HCT116 (cell line): ENCODE data around the gene COMTD1. TPM values are rescaled to one million over a fixed set of nuclear protein-coding genes. Genes with fewer than 3 reads are reported as not detected.

Source experiments
- ATAC-seq: fragments of 200-7000 bp; cut with Tn5 transposase; 2 replicates; pipeline ENCODE4 v1.9.1; 2020; ENCODE audit warnings: mild to moderate bottlenecking, moderate library complexity
- BruUV-seq: library from RNA; stranded (reverse); fragments of 400-500 nt; replicated peaks from 2 replicates; lab custom pipeline; 2021; lab: Mats Ljungman, UMichigan
- CTCF ChIA-PET: fragments of 300-600 bp; sonication (Branson Sonifier 250); formaldehyde crosslinking; loops from one replicate; lab custom pipeline; 2021; ENCODE audit warnings: antibody characterized with exemption; lab: Charles Lee
- POLR2A ChIA-PET: fragments of 300-600, 350-600 bp; sonication (Branson Sonifier 250); formaldehyde crosslinking; loops from one replicate; lab custom pipeline; 2021; ENCODE audit warnings: antibody characterized with exemption; lab: Charles Lee
- RAD21 ChIA-PET, 2 experiments: fragments of 300-600 bp; sonication (Branson Sonifier 250); formaldehyde crosslinking; loops; one replicate each; lab custom pipeline; 2023; ENCODE audit warnings: low total read pairs in 2 of 2; ENCODE audit not compliant: uncharacterized antibody in 2 of 2, unreplicated experiment in 2 of 2, low non-redundant PET in 1 of 2; lab: Charles Lee
- DNase-seq: peaks from one replicate; pipeline ENCODE4 v3.0.0-alpha.2; 2010; ENCODE audit warnings: low read depth, low spot score
- H2AFZ ChIP-seq: fragments of 200-600 bp; shearing (Covaris generic), sonication (generic); 2 replicates; pipeline ENCODE4 v1.6.1; 2017; ENCODE audit warnings: low read depth, mixed run types, mixed read lengths, antibody characterized with exemption, low read length; ENCODE audit not compliant: poor library complexity, severe bottlenecking
- H3K27ac ChIP-seq: 2 replicates; pipeline ENCODE4 v1.5.1; 2012; ENCODE audit warnings: low read depth, low read length
- H3K27me3 ChIP-seq: fragments of 200-600 bp; sonication (generic); 2 replicates; pipeline ENCODE4 v1.6.1; 2016; ENCODE audit warnings: mixed run types, low read length, mixed read lengths; ENCODE audit not compliant: insufficient read depth
- H3K36me3 ChIP-seq, 2 experiments: fragments of 200-500 bp in 1 of 2; fragments of 200-600 bp in 1 of 2; sonication (Bioruptor generic) in 1 of 2; sonication (generic) in 1 of 2; 2 replicates each; pipeline versions ENCODE4 v1.5.1 to v1.6.1; 2014 to 2016; ENCODE audit warnings: low read length in 2 of 2, inconsistent platforms in 1 of 2, mixed read lengths in 1 of 2, mixed run types in 1 of 2; ENCODE audit not compliant: insufficient read depth in 2 of 2, control insufficient read depth in 1 of 2
- H3K4me1 ChIP-seq, 2 experiments: fragments of 200-600 bp in 1 of 2; sonication (generic) in 1 of 2; 2 replicates each; pipeline versions ENCODE4 v1.5.1 to v1.6.1; 2012 to 2017; ENCODE audit warnings: low read length in 2 of 2, inconsistent platforms in 1 of 2, mild to moderate bottlenecking in 1 of 2, mixed read lengths in 1 of 2, mixed run types in 1 of 2, moderate library complexity in 1 of 2; ENCODE audit not compliant: insufficient read depth in 2 of 2, control insufficient read depth in 1 of 2
- H3K4me2 ChIP-seq: fragments of 200-600 bp; sonication (generic); 2 replicates; pipeline ENCODE4 v1.6.1; 2017; ENCODE audit warnings: mixed run types, low read length, mixed read lengths
- H3K4me3 ChIP-seq, 2 experiments: fragments of 200-600 bp in 1 of 2; sonication (generic) in 1 of 2; replicated peaks in 1 of 2; 2 replicates each; pipeline ENCODE4 v1.5.1; 2011 to 2016; ENCODE audit warnings: low read length in 2 of 2, control low read depth in 1 of 2, low read depth in 1 of 2, mild to moderate bottlenecking in 1 of 2, mixed read lengths in 1 of 2, mixed run types in 1 of 2
- H3K79me2 ChIP-seq: fragments of 200-600 bp; sonication (generic); 2 replicates; pipeline ENCODE4 v1.6.1; 2017; ENCODE audit warnings: mild to moderate bottlenecking, mixed run types, low read length, moderate library complexity, mixed read lengths; ENCODE audit not compliant: insufficient read depth
- H3K9ac ChIP-seq: fragments of 200-600 bp; sonication (generic); 2 replicates; pipeline ENCODE4 v1.6.1; 2016; ENCODE audit warnings: low read length, mixed read lengths
- H3K9me2 ChIP-seq: fragments of 200-600 bp; sonication (generic), shearing (Covaris generic); 2 replicates; pipeline ENCODE4 v1.6.1; 2017; ENCODE audit warnings: mixed run types, mild to moderate bottlenecking, moderate library complexity; ENCODE audit not compliant: insufficient read depth
- H3K9me3 ChIP-seq, 2 experiments: fragments of 200-500 bp in 1 of 2; fragments of 200-600 bp in 1 of 2; sonication (Bioruptor generic) in 1 of 2; sonication (generic) in 1 of 2; 2 replicates each; pipeline ENCODE4 v1.6.1; 2014 to 2017; ENCODE audit warnings: low read length in 2 of 2, mixed read lengths in 2 of 2, inconsistent platforms in 1 of 2, low read depth in 1 of 2, mild to moderate bottlenecking in 1 of 2, mixed run types in 1 of 2, moderate library complexity in 1 of 2; ENCODE audit not compliant: control insufficient read depth in 1 of 2, insufficient read depth in 1 of 2
- H4K20me1 ChIP-seq: fragments of 200-600 bp; sonication (generic), shearing (Covaris generic); 2 replicates; pipeline ENCODE4 v1.6.1; 2017; ENCODE audit warnings: mixed run types, mild to moderate bottlenecking, moderate library complexity; ENCODE audit not compliant: insufficient read depth
- ATF3 ChIP-seq: IDR thresholded peaks from 2 replicates; pipeline ENCODE4 v1.6.1; 2012
- CBX3 ChIP-seq: IDR thresholded peaks from 2 replicates; pipeline ENCODE4 v1.6.1; 2012; ENCODE audit warnings: low read depth
- EGR1 ChIP-seq: IDR thresholded peaks from 2 replicates; pipeline ENCODE4 v1.6.1; 2012; ENCODE audit warnings: low read depth
- EZH2 ChIP-seq: fragments of 200-600 bp; sonication (generic); IDR thresholded peaks from 2 replicates; pipeline ENCODE4 v1.6.1; 2017; ENCODE audit warnings: antibody characterized with exemption, mixed run types
- JUND ChIP-seq: IDR thresholded peaks from 2 replicates; pipeline ENCODE4 v1.6.1; 2012
- MAX ChIP-seq: IDR thresholded peaks from 2 replicates; pipeline ENCODE4 v1.6.1; 2012
- REST ChIP-seq: IDR thresholded peaks from 2 replicates; pipeline ENCODE4 v1.6.1; 2012; ENCODE audit warnings: low read depth
- SIN3A ChIP-seq: IDR thresholded peaks from 2 replicates; pipeline ENCODE4 v1.6.1; 2012; ENCODE audit warnings: low read depth
- SP1 ChIP-seq: IDR thresholded peaks from 2 replicates; pipeline ENCODE4 v1.6.1; 2012; ENCODE audit warnings: low read depth
- SRF ChIP-seq: IDR thresholded peaks from 2 replicates; pipeline ENCODE4 v1.6.1; 2012; ENCODE audit warnings: low read depth
- YY1 ChIP-seq: IDR thresholded peaks from 2 replicates; pipeline ENCODE4 v1.6.1; 2011; ENCODE audit warnings: low read length, low read depth, moderate library complexity, mild to moderate bottlenecking; ENCODE audit not compliant: insufficient replicate concordance; ENCODE audit errors: extremely low read depth
- ZNF274 ChIP-seq: fragments of 200-500 bp; sonication (Bioruptor generic); IDR thresholded peaks from 2 replicates; pipeline ENCODE4 v1.6.1; 2014; ENCODE audit warnings: mild to moderate bottlenecking, low read depth, low read length, inconsistent platforms
- intact Hi-C: fragments of 100-400 bp; cut with micrococcal nuclease; formaldehyde crosslinking; loops from 2 replicates; pipeline ENCODE4 v1.10.0; 2022
- total RNA-seq: library from RNA; stranded (reverse); gene quantifications from one replicate; pipeline ENCODE4 v1.2.1, GENCODE V29; 2021; ENCODE audit not compliant: unreplicated experiment
- TF ChIP-seq, protein P1 (sequence below): IDR thresholded peaks from 2 replicates; pipeline ENCODE4 v1.6.1; 2011; ENCODE audit warnings: mild to moderate bottlenecking, low read length, moderate library complexity; ENCODE audit not compliant: insufficient replicate concordance; ENCODE audit errors: extremely low read depth
- TF ChIP-seq, protein P2 (sequence below), 3 experiments: fragments of 200-600 bp in 1 of 3; sonication (generic) in 1 of 3; IDR thresholded peaks in 2 of 3; conservative IDR thresholded peaks in 1 of 3; 2 replicates each; pipeline ENCODE4 v1.5.1; 2012 to 2017; ENCODE audit warnings: low read depth in 2 of 3, low read length in 2 of 3, antibody characterized with exemption in 1 of 3, borderline replicate concordance in 1 of 3, control low read depth in 1 of 3, mild to moderate bottlenecking in 1 of 3, mixed read lengths in 1 of 3, mixed run types in 1 of 3, moderate library complexity in 1 of 3; ENCODE audit not compliant: insufficient read depth in 1 of 3

The COMTD1 gene
- total RNA-seq, 1 experiment from 2014 or later, result 35.1 TPM

DNA sequence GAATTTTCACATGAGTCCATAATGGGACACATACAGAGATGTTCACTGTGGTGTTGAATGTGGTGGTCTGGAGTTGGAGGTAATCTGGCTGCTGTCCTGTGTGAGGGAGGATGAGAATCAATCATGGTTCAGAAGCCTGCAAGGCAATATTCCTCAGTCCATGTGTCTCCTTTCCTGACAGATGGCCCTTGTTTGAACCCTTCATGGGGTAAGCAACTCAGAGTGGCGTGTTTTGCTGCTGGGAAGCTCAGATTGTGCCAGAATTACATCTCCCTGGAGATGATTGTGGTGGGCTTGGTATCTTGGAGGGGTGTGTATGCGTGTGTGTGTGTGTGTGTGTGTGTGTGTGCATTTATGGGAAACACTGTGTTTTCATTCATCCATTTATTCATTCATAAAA lies 44.5 kb upstream of the COMTD1 start:
- TF ChIP-seq YY1 (no peak), ATF3 (no peak), CBX3 (no peak), EGR1 (no peak), SIN3A (no peak), ZNF274 (no peak), SP1 (no peak), REST (no peak), MAX (no peak), SRF (no peak), JUND (no peak), EZH2 (no peak)
- TF ChIP-seq, protein P1, sequence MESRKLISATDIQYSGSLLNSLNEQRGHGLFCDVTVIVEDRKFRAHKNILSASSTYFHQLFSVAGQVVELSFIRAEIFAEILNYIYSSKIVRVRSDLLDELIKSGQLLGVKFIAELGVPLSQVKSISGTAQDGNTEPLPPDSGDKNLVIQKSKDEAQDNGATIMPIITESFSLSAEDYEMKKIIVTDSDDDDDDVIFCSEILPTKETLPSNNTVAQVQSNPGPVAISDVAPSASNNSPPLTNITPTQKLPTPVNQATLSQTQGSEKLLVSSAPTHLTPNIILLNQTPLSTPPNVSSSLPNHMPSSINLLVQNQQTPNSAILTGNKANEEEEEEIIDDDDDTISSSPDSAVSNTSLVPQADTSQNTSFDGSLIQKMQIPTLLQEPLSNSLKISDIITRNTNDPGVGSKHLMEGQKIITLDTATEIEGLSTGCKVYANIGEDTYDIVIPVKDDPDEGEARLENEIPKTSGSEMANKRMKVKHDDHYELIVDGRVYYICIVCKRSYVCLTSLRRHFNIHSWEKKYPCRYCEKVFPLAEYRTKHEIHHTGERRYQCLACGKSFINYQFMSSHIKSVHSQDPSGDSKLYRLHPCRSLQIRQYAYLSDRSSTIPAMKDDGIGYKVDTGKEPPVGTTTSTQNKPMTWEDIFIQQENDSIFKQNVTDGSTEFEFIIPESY, result no peak
- TF ChIP-seq, protein P2, sequence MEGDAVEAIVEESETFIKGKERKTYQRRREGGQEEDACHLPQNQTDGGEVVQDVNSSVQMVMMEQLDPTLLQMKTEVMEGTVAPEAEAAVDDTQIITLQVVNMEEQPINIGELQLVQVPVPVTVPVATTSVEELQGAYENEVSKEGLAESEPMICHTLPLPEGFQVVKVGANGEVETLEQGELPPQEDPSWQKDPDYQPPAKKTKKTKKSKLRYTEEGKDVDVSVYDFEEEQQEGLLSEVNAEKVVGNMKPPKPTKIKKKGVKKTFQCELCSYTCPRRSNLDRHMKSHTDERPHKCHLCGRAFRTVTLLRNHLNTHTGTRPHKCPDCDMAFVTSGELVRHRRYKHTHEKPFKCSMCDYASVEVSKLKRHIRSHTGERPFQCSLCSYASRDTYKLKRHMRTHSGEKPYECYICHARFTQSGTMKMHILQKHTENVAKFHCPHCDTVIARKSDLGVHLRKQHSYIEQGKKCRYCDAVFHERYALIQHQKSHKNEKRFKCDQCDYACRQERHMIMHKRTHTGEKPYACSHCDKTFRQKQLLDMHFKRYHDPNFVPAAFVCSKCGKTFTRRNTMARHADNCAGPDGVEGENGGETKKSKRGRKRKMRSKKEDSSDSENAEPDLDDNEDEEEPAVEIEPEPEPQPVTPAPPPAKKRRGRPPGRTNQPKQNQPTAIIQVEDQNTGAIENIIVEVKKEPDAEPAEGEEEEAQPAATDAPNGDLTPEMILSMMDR (IDR thresholded peaks at IDR 0.05 in 2 of 3, conservative IDR thresholded peaks at IDR 0.05 in 1 of 3; ENCODE audit: borderline replicate concordance in 1 of 3, insufficient read depth in 1 of 3, low read depth in 2 of 3, low read length in 2 of 3), result no peak
- ATAC-seq (no peak), DNase-seq (no peak)
- RAD21 ChIA-PET, result no interaction called here
- no peak overlapping the region for H3K9ac ChIP-seq
- BruUV-seq, result no TSS peak
- no peak overlapping the region for H3K4me2 ChIP-seq
- H4K20me1 ChIP-seq, result no peaks in the 10 kb centered on the region
- H3K79me2 ChIP-seq, result peaks cover 5% of the 10 kb centered on the region
- POLR2A ChIA-PET, result no interaction called here
- CTCF ChIA-PET, result no interaction called here
- H3K4me1 ChIP-seq, result peaks cover 10 to 26% of the 10 kb centered on the region in 2 experiments
- no peaks in the 10 kb centered on the region for H3K9me3 ChIP-seq
- no peaks in the 10 kb centered on the region for H3K9me2 ChIP-seq
- no peaks in the 10 kb centered on the region for H3K27me3 ChIP-seq
- H2AFZ ChIP-seq, result no peak overlapping the region
- no peak overlapping the region for H3K4me3 ChIP-seq
- no peak overlapping the region for H3K27ac ChIP-seq
- H3K36me3 ChIP-seq, result no peaks in the 10 kb centered on the region
- intact Hi-C loops, result no loop called here
